HG02938 (cell line): ENCODE data around the gene PDHX.
A peak's percentile ranks its signal among the peaks of the same experiment; 100 is the strongest.
"Not testable (repeated sequence)": the region's sequence is repeated elsewhere in the genome, so short reads cannot be mapped to it uniquely, and the experiment has no call there.

Experiments used
- ATAC-seq: cut with Tn5 transposase; IDR thresholded peaks from one replicate; pipeline ENCODE4 v1.9.1; 2021; ENCODE audit warnings: mild to moderate bottlenecking, moderate library complexity; ENCODE audit not compliant: unreplicated experiment

Gene PDHX

GRCh38 chr11:35014346-35014745 lies 97.9 kb downstream of the PDHX start:
- ATAC-seq = no peak

- ATAC-seq = no peak
These were observed 99.4 kb downstream of the PDHX start for GRCh38 chr11:35015621-35016387.

GRCh38 chr11:35016916-35017315 lies 100.5 kb downstream of the PDHX start:
- no peak for ATAC-seq

- no peak for ATAC-seq
These were observed 101.3 kb downstream of the PDHX start for GRCh38 chr11:35017528-35018342.

- ATAC-seq = no peak
These were observed 105.2 kb downstream of the PDHX start for GRCh38 chr11:35021589-35021988.

GRCh38 chr11:35023940-35024339 lies 107.5 kb downstream of the PDHX start:
- not testable (repeated sequence) for ATAC-seq

- ATAC-seq = not testable (repeated sequence)
These were observed 111.6 kb downstream of the PDHX start for GRCh38 chr11:35028007-35028406.

GRCh38 chr11:35029979-35030682 lies 113.7 kb downstream of the PDHX start:
- no peak for ATAC-seq

GRCh38 chr11:35030716-35031213 lies 114.3 kb downstream of the PDHX start:
- ATAC-seq = no peak

GRCh38 chr11:35031346-35031745 lies 114.9 kb downstream of the PDHX start:
- no peak for ATAC-seq

GRCh38 chr11:35031867-35032266 lies 115.4 kb downstream of the PDHX start:
- ATAC-seq = no peak

GRCh38 chr11:35033011-35033410 lies 116.6 kb downstream of the PDHX start:
- ATAC-seq = no peak

GRCh38 chr11:35034401-35034800 lies 118.0 kb downstream of the PDHX start:
- ATAC-seq = no peak

GRCh38 chr11:35035894-35036408 lies 119.5 kb downstream of the PDHX start:
- ATAC-seq = peak; percentile 36

- no peak for ATAC-seq
These were observed 120.2 kb downstream of the PDHX start for GRCh38 chr11:35036639-35037038.

GRCh38 chr11:35038211-35038928 lies 122.0 kb downstream of the PDHX start:
- ATAC-seq = no peak

- no peak for ATAC-seq
These were observed 122.7 kb downstream of the PDHX start for GRCh38 chr11:35039076-35039475.

- ATAC-seq = peak; percentile 77
These were observed 124.0 kb downstream of the PDHX start for GRCh38 chr11:35040221-35040942.

- no peak for ATAC-seq
These were observed 124.7 kb downstream of the PDHX start for GRCh38 chr11:35041070-35041554.

GRCh38 chr11:35042224-35042623 lies 125.8 kb downstream of the PDHX start:
- ATAC-seq = no peak
